Activated CD8-positive, alpha-beta T cell treated with anti-CD3 and anti-CD28 coated beads, Interleukin-2, amount 10 ng/mL, durations not matched to agents 7 days and 5 days (primary cell): ENCODE results near the gene GJB3. TPM values are rescaled to one million over a fixed set of nuclear protein-coding genes. Genes with fewer than 3 reads are reported as not detected.
"Not testable (repeated sequence)": the region's sequence is repeated elsewhere in the genome, so short reads cannot be mapped to it uniquely, and the experiment has no call there.

ENCODE experiments used
- ATAC-seq: fragments of 150-1000 bp; cut with Tn5 transposase; one replicate; pipeline ENCODE4 v1.10.0; 2021; ENCODE audit warnings: moderate library complexity
- CTCF ChIA-PET: fragments of 350-600 bp; sonication (Branson Sonifier 250); formaldehyde crosslinking; loops from one replicate; lab custom pipeline; 2021; ENCODE audit warnings: antibody characterized with exemption; lab: Charles Lee
- POLR2A ChIA-PET: fragments of 350-600 bp; sonication (Branson Sonifier 250); formaldehyde crosslinking; loops from one replicate; lab custom pipeline; 2021; ENCODE audit warnings: antibody characterized with exemption; lab: Charles Lee
- DNase-seq: peaks from one replicate; pipeline ENCODE4 v3.0.0-alpha.2; 2020
- H3K27ac Mint-ChIP-seq: one replicate; pipeline ENCODE4 v1.8.0; 2021; ENCODE audit warnings: mild to moderate bottlenecking, mixed read lengths
- H3K27me3 Mint-ChIP-seq: one replicate; pipeline ENCODE4 v1.8.0; 2021; ENCODE audit warnings: low read depth, mixed read lengths
- H3K36me3 Mint-ChIP-seq: one replicate; pipeline ENCODE4 v1.8.0; 2021; ENCODE audit warnings: low read depth, mixed read lengths
- H3K4me1 Mint-ChIP-seq: one replicate; pipeline ENCODE4 v1.8.0; 2021; ENCODE audit warnings: low read depth, mixed read lengths
- H3K4me3 Mint-ChIP-seq: one replicate; pipeline ENCODE4 v1.8.0; 2021; ENCODE audit warnings: mild to moderate bottlenecking, mixed read lengths
- H3K9me3 Mint-ChIP-seq: one replicate; pipeline ENCODE4 v1.8.0; 2022; ENCODE audit warnings: mixed read lengths; ENCODE audit not compliant: insufficient read depth
- total RNA-seq, 2 experiments: library from RNA; stranded (reverse); gene quantifications; one replicate each; pipeline ENCODE4 v1.2.3, GENCODE V29; 2021

Gene GJB3
- total RNA-seq, 2 experiments from 2014 or later: not detected

GRCh38 chr1:34810781-34811180 is 29.8 kb downstream of the GJB3 start:
- not testable (repeated sequence) for H3K4me1 Mint-ChIP-seq

GRCh38 chr1:34816332-34816731 is 35.3 kb downstream of the GJB3 start:
- no peak for ATAC-seq
- H3K27me3 Mint-ChIP-seq: no peaks in the 10 kb centered on the region
- H3K4me1 Mint-ChIP-seq: no peaks in the 10 kb centered on the region
- H3K9me3 Mint-ChIP-seq: no peaks in the 10 kb centered on the region
- ChIA-PET POLR2A (no interaction called here), CTCF (interaction anchor here (1.0 kb wide), 1 partner anchor 36 kb away, joined by 3 read pairs; no protein-coding TSS in a partner anchor)
- no peak for DNase-seq
- H3K27ac Mint-ChIP-seq: no peak overlapping the region
- H3K4me3 Mint-ChIP-seq: no peak overlapping the region
- no peaks in the 10 kb centered on the region for H3K36me3 Mint-ChIP-seq

More at GRCh38 chr1:34810781-34811180, 29.8 kb downstream of the GJB3 start:
- H3K9me3 Mint-ChIP-seq, H3K36me3 Mint-ChIP-seq, H3K4me3 Mint-ChIP-seq, POLR2A ChIA-PET, CTCF ChIA-PET, ATAC-seq, H3K27ac Mint-ChIP-seq, DNase-seq, H3K27me3 Mint-ChIP-seq: not testable (repeated sequence)

GRCh38 chr1:34816778-34817177 is 35.8 kb downstream of the GJB3 start:
- ChIA-PET CTCF (no interaction called here), POLR2A (no interaction called here)
- DNase-seq: no peak
- H3K9me3 Mint-ChIP-seq: no peaks in the 10 kb centered on the region
- no peak for ATAC-seq
- no peak overlapping the region for H3K27ac Mint-ChIP-seq
- H3K27me3 Mint-ChIP-seq: no peaks in the 10 kb centered on the region
- no peaks in the 10 kb centered on the region for H3K4me1 Mint-ChIP-seq
- H3K36me3 Mint-ChIP-seq: no peaks in the 10 kb centered on the region
- no peak overlapping the region for H3K4me3 Mint-ChIP-seq

- H3K4me1 Mint-ChIP-seq, H3K4me3 Mint-ChIP-seq, CTCF ChIA-PET, DNase-seq, POLR2A ChIA-PET, H3K36me3 Mint-ChIP-seq, H3K27ac Mint-ChIP-seq, ATAC-seq, H3K9me3 Mint-ChIP-seq, H3K27me3 Mint-ChIP-seq: not testable (repeated sequence)
Measured at GRCh38 chr1:34818862-34819261, 37.8 kb downstream of the GJB3 start.

- H3K4me1 Mint-ChIP-seq: no peaks in the 10 kb centered on the region
- ATAC-seq (no peak), DNase-seq (no peak)
- H3K27ac Mint-ChIP-seq: no peak overlapping the region
- H3K36me3 Mint-ChIP-seq: no peaks in the 10 kb centered on the region
- no peaks in the 10 kb centered on the region for H3K9me3 Mint-ChIP-seq
- POLR2A ChIA-PET: no interaction called here
- CTCF ChIA-PET: no interaction called here
- H3K27me3 Mint-ChIP-seq: no peaks in the 10 kb centered on the region
- H3K4me3 Mint-ChIP-seq: no peak overlapping the region
Measured at GRCh38 chr1:34822202-34822601, 41.2 kb downstream of the GJB3 start.

- Mint-ChIP-seq H3K36me3 (no peaks in the 10 kb centered on the region), H3K4me3 (no peak overlapping the region), H3K9me3 (no peaks in the 10 kb centered on the region), H3K27me3 (no peaks in the 10 kb centered on the region), H3K27ac (no peak overlapping the region), H3K4me1 (no peaks in the 10 kb centered on the region)
- ATAC-seq (no peak), DNase-seq (no peak)
- POLR2A ChIA-PET: no interaction called here
- CTCF ChIA-PET: no interaction called here
Measured at GRCh38 chr1:34824817-34825454, 43.9 kb downstream of the GJB3 start.

- no peaks in the 10 kb centered on the region for H3K36me3 Mint-ChIP-seq
- no peaks in the 10 kb centered on the region for H3K27me3 Mint-ChIP-seq
- ATAC-seq (no peak), DNase-seq (no peak)
- CTCF ChIA-PET: interaction anchor here (2.0 kb wide), 1 partner anchor 27 kb away, joined by 7 read pairs; no protein-coding TSS in a partner anchor
- no peak overlapping the region for H3K4me3 Mint-ChIP-seq
- H3K9me3 Mint-ChIP-seq: no peaks in the 10 kb centered on the region
- POLR2A ChIA-PET: no interaction called here
- no peaks in the 10 kb centered on the region for H3K4me1 Mint-ChIP-seq
- H3K27ac Mint-ChIP-seq: no peak overlapping the region
Measured at GRCh38 chr1:34825455-34826091, 44.6 kb downstream of the GJB3 start.

- Mint-ChIP-seq H3K36me3 (no peaks in the 10 kb centered on the region), H3K9me3 (no peaks in the 10 kb centered on the region), H3K27me3 (no peaks in the 10 kb centered on the region), H3K4me1 (no peaks in the 10 kb centered on the region), H3K4me3 (no peak overlapping the region), H3K27ac (no peak overlapping the region)
- CTCF ChIA-PET: interaction anchor here (1.4 to 2.0 kb wide), 2 partner anchors 25 to 41 kb away, joined by 3 to 7 read pairs; no protein-coding TSS in a partner anchor
- DNase-seq (no peak), ATAC-seq (no peak)
- POLR2A ChIA-PET: no interaction called here
Measured at GRCh38 chr1:34827341-34827941, 46.4 kb downstream of the GJB3 start.

GRCh38 chr1:34828611-34829010 is 47.6 kb downstream of the GJB3 start:
- Mint-ChIP-seq H3K9me3 (no peaks in the 10 kb centered on the region), H3K27me3 (no peaks in the 10 kb centered on the region), H3K27ac (no peak overlapping the region), H3K4me3 (no peak overlapping the region), H3K4me1 (no peaks in the 10 kb centered on the region), H3K36me3 (no peaks in the 10 kb centered on the region)
- ATAC-seq (no peak), DNase-seq (no peak)
- POLR2A ChIA-PET: no interaction called here
- CTCF ChIA-PET: no interaction called here

- no peak for DNase-seq
- Mint-ChIP-seq H3K27me3 (no peaks in the 10 kb centered on the region), H3K4me3 (no peak overlapping the region), H3K27ac (no peak overlapping the region), H3K4me1 (no peaks in the 10 kb centered on the region), H3K9me3 (no peaks in the 10 kb centered on the region), H3K36me3 (no peaks in the 10 kb centered on the region)
- POLR2A ChIA-PET: no interaction called here
- CTCF ChIA-PET: no interaction called here
- no peak for ATAC-seq
Measured at GRCh38 chr1:34829250-34829649, 48.2 kb downstream of the GJB3 start.

- CTCF ChIA-PET: no interaction called here
Measured at GRCh38 chr1:34831721-34832246, 50.8 kb downstream of the GJB3 start.

GRCh38 chr1:34833711-34834110 is 52.7 kb downstream of the GJB3 start:
- Mint-ChIP-seq H3K9me3 (no peaks in the 10 kb centered on the region), H3K4me3 (no peak overlapping the region), H3K27me3 (no peaks in the 10 kb centered on the region), H3K36me3 (no peaks in the 10 kb centered on the region), H3K4me1 (no peaks in the 10 kb centered on the region), H3K27ac (no peak overlapping the region)
- CTCF ChIA-PET: interaction anchor here (0.6 kb wide), 1 partner anchor 295 kb away, joined by 3 read pairs; no protein-coding TSS in a partner anchor
- ATAC-seq (no peak), DNase-seq (no peak)
- POLR2A ChIA-PET: no interaction called here

More at GRCh38 chr1:34831721-34832246, 50.8 kb downstream of the GJB3 start:
- Mint-ChIP-seq H3K9me3 (no peaks in the 10 kb centered on the region), H3K4me1 (no peaks in the 10 kb centered on the region), H3K36me3 (no peaks in the 10 kb centered on the region), H3K4me3 (no peak overlapping the region), H3K27me3 (no peaks in the 10 kb centered on the region), H3K27ac (no peak overlapping the region)
- POLR2A ChIA-PET: no interaction called here
- no peak for ATAC-seq
- DNase-seq: no peak
